K562 (cell line): ENCODE measurements around the gene UMODL1. TPM values are rescaled to one million over a fixed set of nuclear protein-coding genes. Genes with fewer than 3 reads are reported as not detected.

Experiments used
- BACH1 ChIP-seq: fragments of 200-800 bp; sonication (Bioruptor generic); IDR thresholded peaks from 2 replicates; pipeline ENCODE4 v1.6.1; 2016; ENCODE audit warnings: missing genetic modification characterization, missing compliant biosample characterization
- BRD4 ChIP-seq: fragments of 200-600 bp; sonication (generic); IDR thresholded peaks from 2 replicates; pipeline ENCODE4 v1.6.1; 2017; ENCODE audit warnings: inconsistent platforms
- CC2D1A ChIP-seq: fragments of 450-650 bp; IDR thresholded peaks from 2 replicates; pipeline ENCODE4 v1.6.1; 2017; ENCODE audit warnings: mild to moderate bottlenecking
- CTBP1 ChIP-seq: fragments of 450-650 bp; IDR thresholded peaks from 2 replicates; pipeline ENCODE4 v1.6.1; 2016; ENCODE audit warnings: borderline replicate concordance
- DLX4 ChIP-seq: fragments of 250-450 bp; sonication (Bioruptor Pico); IDR thresholded peaks from 2 replicates; pipeline ENCODE4 v1.6.1; 2021; ENCODE audit warnings: mild to moderate bottlenecking
- DMBX1 ChIP-seq: fragments of 250-450 bp; sonication (Bioruptor Pico); IDR thresholded peaks from 2 replicates; pipeline ENCODE4 v1.8.0; 2022; ENCODE audit warnings: inconsistent platforms, mild to moderate bottlenecking, moderate library complexity, borderline replicate concordance
- E2F3 ChIP-seq: fragments of 250-450 bp; sonication (Bioruptor Pico); IDR thresholded peaks from 2 replicates; pipeline ENCODE4 v1.4.0; 2020; ENCODE audit warnings: mild to moderate bottlenecking
- EZH2 ChIP-seq: IDR thresholded peaks from 2 replicates; pipeline ENCODE4 v1.6.1; 2012; ENCODE audit warnings: low read depth, mild to moderate bottlenecking, inconsistent platforms, low read length, borderline replicate concordance
- KLF16 ChIP-seq: IDR thresholded peaks from 2 replicates; pipeline ENCODE4 v1.6.1; 2016; ENCODE audit warnings: antibody characterized with exemption
- MBD2 ChIP-seq: sonication (generic); IDR thresholded peaks from 2 replicates; pipeline ENCODE4 v1.6.1; 2016; ENCODE audit warnings: low read depth, borderline replicate concordance
- NCOA6 ChIP-seq: fragments of 450-650 bp; IDR thresholded peaks from 2 replicates; pipeline ENCODE4 v1.6.1; 2017; ENCODE audit warnings: mild to moderate bottlenecking
- PATZ1 ChIP-seq: fragments of 250-450 bp; sonication (Bioruptor Pico); IDR thresholded peaks from 2 replicates; pipeline ENCODE4 v1.5.0; 2020; ENCODE audit warnings: mild to moderate bottlenecking, borderline replicate concordance
- RFX1 ChIP-seq: fragments of 450-650 bp; IDR thresholded peaks from 2 replicates; pipeline ENCODE4 v1.6.1; 2016; ENCODE audit warnings: mild to moderate bottlenecking, moderate library complexity
- RREB1 ChIP-seq: fragments of 250-450 bp; sonication (Bioruptor Pico); IDR thresholded peaks from 2 replicates; pipeline ENCODE4 v1.4.0; 2020
- SRSF1 ChIP-seq: fragments of 200-400 bp; formaldehyde crosslinking; IDR thresholded peaks from 2 replicates; pipeline ENCODE4 v1.6.1; 2017; ENCODE audit warnings: mild to moderate bottlenecking, low read depth, low read length, moderate library complexity
- STAG1 ChIP-seq: sonication (generic); formaldehyde crosslinking; IDR thresholded peaks from 2 replicates; pipeline ENCODE4 v1.5.0; 2020; ENCODE audit warnings: missing genetic modification reagents, borderline replicate concordance
- U2AF2 ChIP-seq: fragments of 200-400 bp; formaldehyde crosslinking; optimal IDR thresholded peaks from 2 replicates; pipeline ENCODE3; 2017; ENCODE audit warnings: low read depth, mild to moderate bottlenecking, low read length
- YY1 ChIP-seq, 3 experiments: IDR thresholded peaks; 2 replicates each; pipeline ENCODE4 v1.6.1; 2011; ENCODE audit warnings: low read length in 2 of 3, mild to moderate bottlenecking in 2 of 3, moderate library complexity in 2 of 3, borderline replicate concordance in 1 of 3, control low read depth in 1 of 3, low read depth in 1 of 3; ENCODE audit not compliant: insufficient read depth in 3 of 3, insufficient replicate concordance in 2 of 3, control insufficient read depth in 1 of 3, insufficient read length in 1 of 3; ENCODE audit errors: extremely low read depth in 1 of 3
- ZFP36 ChIP-seq: fragments of 150-350 bp; IDR thresholded peaks from 2 replicates; pipeline ENCODE4 v1.6.1; 2018; ENCODE audit warnings: low read length, low read depth; ENCODE audit not compliant: partially characterized antibody
- ZNF212 ChIP-seq: fragments of 450-650 bp; formaldehyde crosslinking; IDR thresholded peaks from 2 replicates; pipeline ENCODE4 v1.4.0; 2020; ENCODE audit warnings: mild to moderate bottlenecking
- ZNF75A ChIP-seq: fragments of 450-650 bp; formaldehyde crosslinking; IDR thresholded peaks from 2 replicates; pipeline ENCODE4 v1.4.0; 2020; ENCODE audit warnings: mild to moderate bottlenecking
- polyA plus RNA-seq, 8 experiments: library from polyadenylated mRNA; depleted of rRNA in 4 of 8; stranded (reverse) in 5 of 8; unstranded in 3 of 8; fragments of >200 nt; fragmentation: Nextera tagmentation in 2 of 8; fragmentation: Illumina TruSeq in 1 of 8; extraction: Ambion mirVana in 2 of 8; extraction: Trizol in 1 of 8; gene quantifications; 2 replicates each; pipeline versions ENCODE4 v1.2.1 to v1.2.3, GENCODE V29; 2011 to 2014; ENCODE audit warnings: inconsistent platforms in 1 of 8, missing spikeins in 1 of 8
- total RNA-seq, 7 experiments: library from RNA; depleted of rRNA in 6 of 7; stranded (reverse); fragments of >200 nt in 6 of 7; fragmentation: Illumina TruSeq in 2 of 7; extraction: Trizol in 2 of 7; gene quantifications; 2 replicates each; pipeline versions ENCODE4 v1.2.1 to v1.2.3, GENCODE V29; 2011 to 2021; ENCODE audit warnings: low replicate concordance in 1 of 7

UMODL1 gene
- total and polyA plus RNA-seq, 9 of the 15 experiments (the other 6 are each of a cell fraction or from before 2014, with no cell fraction given), result not detected

GRCh38 chr21:42145569-42146272, 74.6 kb downstream of the UMODL1 start (continued):
- TF ChIP-seq PATZ1 (no peak), ZNF75A (no peak), ZNF212 (no peak), E2F3 (CRISPR knock-in tag) (no peak), U2AF2 (no peak), KLF16 (0 out of 2 replicates have a peak, but pooled peaks have one; percentile 38), ZFP36 (no peak), DMBX1 (no peak), RFX1 (peak; percentile 46; the same call in 1 of the 2 replicates), EZH2 (no peak), BACH1 (tag) (no peak), STAG1 (CRISPR knock-in tag) (peak; percentile 73), YY1 (IDR thresholded peaks at IDR 0.05; ENCODE audit: borderline replicate concordance in 1 of 3, control insufficient read depth in 1 of 3, extremely low read depth in 1 of 3, insufficient read depth in 3 of 3, insufficient read length in 1 of 3, insufficient replicate concordance in 2 of 3, low read depth in 1 of 3, low read length in 2 of 3) (no peak), BRD4 (no peak), MBD2 (no peak), DLX4 (no peak), SRSF1 (no peak), RREB1 (CRISPR knock-in tag) (no peak), CC2D1A (no peak), NCOA6 (no peak), CTBP1 (no peak)
